HG02870 (cell line): Measurements from ENCODE around the gene CDH20.

Experiments
- ATAC-seq: cut with Tn5 transposase; IDR thresholded peaks from one replicate; pipeline ENCODE4 v1.9.1; 2021; ENCODE audit warnings: mild to moderate bottlenecking, moderate library complexity; ENCODE audit not compliant: unreplicated experiment

The CDH20 gene

GRCh38 chr18:61570070-61570469 lies 236.8 kb downstream of the CDH20 start:
- no peak for ATAC-seq

- ATAC-seq, result no peak
These were observed 238.9 kb downstream of the CDH20 start for GRCh38 chr18:61572084-61572655.

GRCh38 chr18:61572871-61573270 lies 239.6 kb downstream of the CDH20 start:
- no peak for ATAC-seq

GRCh38 chr18:61574665-61575064 lies 241.4 kb downstream of the CDH20 start:
- no peak for ATAC-seq

- ATAC-seq, result no peak
These were observed 242.2 kb downstream of the CDH20 start for GRCh38 chr18:61575419-61575818.

- no peak for ATAC-seq
These were observed 245.6 kb downstream of the CDH20 start for GRCh38 chr18:61578846-61579245.

- no peak for ATAC-seq
These were observed 246.4 kb downstream of the CDH20 start for GRCh38 chr18:61579581-61579980.

GRCh38 chr18:61580046-61580445 lies 246.8 kb downstream of the CDH20 start:
- ATAC-seq, result no peak

GRCh38 chr18:61581578-61582201 lies 248.5 kb downstream of the CDH20 start:
- peak; percentile 91 for ATAC-seq

GRCh38 chr18:61582202-61582710 lies 249.0 kb downstream of the CDH20 start:
- no peak for ATAC-seq

- no peak for ATAC-seq
These were observed 250.3 kb downstream of the CDH20 start for GRCh38 chr18:61583548-61583947.

GRCh38 chr18:61587865-61588264 lies 254.6 kb downstream of the CDH20 start:
- ATAC-seq, result no peak

- no peak for ATAC-seq
These were observed 256.0 kb downstream of the CDH20 start for GRCh38 chr18:61589053-61589723.

- ATAC-seq, result no peak
These were observed 256.5 kb downstream of the CDH20 start for GRCh38 chr18:61589724-61590065.

GRCh38 chr18:61591253-61591652 lies 258.0 kb downstream of the CDH20 start:
- no peak for ATAC-seq

- ATAC-seq, result no peak
These were observed 262.5 kb downstream of the CDH20 start for GRCh38 chr18:61595615-61596251.

GRCh38 chr18:61596296-61596695 lies 263.1 kb downstream of the CDH20 start:
- ATAC-seq, result no peak

- no peak for ATAC-seq
These were observed 264.1 kb downstream of the CDH20 start for GRCh38 chr18:61597316-61597715.

GRCh38 chr18:61600422-61600821 lies 267.2 kb downstream of the CDH20 start:
- no peak for ATAC-seq

- no peak for ATAC-seq
These were observed 269.6 kb downstream of the CDH20 start for GRCh38 chr18:61602836-61603235.
